Ishikawa (cell line): Measurements from ENCODE around the gene MAST4.

ENCODE experiments used
- CEBPB ChIP-seq: IDR thresholded peaks from 2 replicates; pipeline ENCODE4 v1.6.1; 2012
- CREB1 ChIP-seq: IDR thresholded peaks from 2 replicates; pipeline ENCODE4 v1.6.1; 2012; ENCODE audit warnings: low read depth
- EGR1 ChIP-seq: IDR thresholded peaks from 2 replicates; pipeline ENCODE4 v1.6.1; 2012
- EP300 ChIP-seq: IDR thresholded peaks from 2 replicates; pipeline ENCODE4 v1.6.1; 2012; ENCODE audit warnings: borderline replicate concordance
- FOXM1 ChIP-seq: IDR thresholded peaks from 2 replicates; pipeline ENCODE4 v1.6.1; 2012; ENCODE audit warnings: low read depth, borderline replicate concordance
- MAX ChIP-seq: IDR thresholded peaks from 2 replicates; pipeline ENCODE4 v1.6.1; 2012
- NFIC ChIP-seq: IDR thresholded peaks from 2 replicates; pipeline ENCODE4 v1.6.1; 2012
- RAD21 ChIP-seq: IDR thresholded peaks from 2 replicates; pipeline ENCODE4 v1.6.1; 2012; ENCODE audit warnings: low read depth
- REST ChIP-seq: IDR thresholded peaks from 2 replicates; pipeline ENCODE4 v1.6.1; 2012; ENCODE audit warnings: low read depth, mild to moderate bottlenecking
- TAF1 ChIP-seq: IDR thresholded peaks from 2 replicates; pipeline ENCODE4 v1.6.1; 2012; ENCODE audit warnings: low read depth, mild to moderate bottlenecking
- TCF12 ChIP-seq: IDR thresholded peaks from 2 replicates; pipeline ENCODE4 v1.6.1; 2012; ENCODE audit warnings: low read depth
- TEAD4 ChIP-seq: IDR thresholded peaks from 2 replicates; pipeline ENCODE4 v1.6.1; 2012
- USF1 ChIP-seq: IDR thresholded peaks from 2 replicates; pipeline ENCODE4 v1.6.1; 2012
- YY1 ChIP-seq: IDR thresholded peaks from 2 replicates; pipeline ENCODE4 v1.6.1; 2012; ENCODE audit warnings: low read depth
- ZBTB7A ChIP-seq: IDR thresholded peaks from 2 replicates; pipeline ENCODE4 v1.6.1; 2012; ENCODE audit warnings: low read depth

MAST4 gene

GRCh38 chr5:66680221-66680620 lies 84.0 kb downstream of the MAST4 start:
- TF ChIP-seq TCF12 (no peak), NFIC (no peak), YY1 (no peak), ZBTB7A (no peak), CREB1 (no peak), FOXM1 (no peak), RAD21 (no peak), TAF1 (no peak), EP300 (no peak), EGR1 (no peak), TEAD4 (no peak)

GRCh38 chr5:66680804-66681203 lies 84.6 kb downstream of the MAST4 start:
- no peak for TF ChIP-seq TEAD4
- TF ChIP-seq EP300, result no peak
- no peak for TF ChIP-seq NFIC
- no peak for TF ChIP-seq ZBTB7A
- no peak for TF ChIP-seq TCF12
- TF ChIP-seq CEBPB, result no peak
- TF ChIP-seq YY1, result no peak
- no peak for TF ChIP-seq EGR1
- TF ChIP-seq REST, result no peak
- no peak for TF ChIP-seq RAD21
- no peak for TF ChIP-seq USF1
- no peak for TF ChIP-seq FOXM1
- no peak for TF ChIP-seq MAX
- TF ChIP-seq CREB1, result no peak
- TF ChIP-seq TAF1, result no peak

GRCh38 chr5:66684663-66685062 lies 88.5 kb downstream of the MAST4 start:
- TF ChIP-seq ZBTB7A (no peak), TEAD4 (no peak), EP300 (no peak), CEBPB (no peak), REST (no peak), TAF1 (no peak), YY1 (no peak)

- TF ChIP-seq MAX, result no peak
- no peak for TF ChIP-seq TAF1
- no peak for TF ChIP-seq RAD21
- TF ChIP-seq EP300, result no peak
- no peak for TF ChIP-seq REST
- no peak for TF ChIP-seq USF1
- TF ChIP-seq YY1, result no peak
- no peak for TF ChIP-seq NFIC
- TF ChIP-seq ZBTB7A, result no peak
- TF ChIP-seq CEBPB, result no peak
- no peak for TF ChIP-seq TEAD4
- no peak for TF ChIP-seq TCF12
- no peak for TF ChIP-seq CREB1
- no peak for TF ChIP-seq FOXM1
- no peak for TF ChIP-seq EGR1
Measured at GRCh38 chr5:66689522-66690220, 93.5 kb downstream of the MAST4 start.
